Amniotic epithelial cell (primary cell): ENCODE data around the gene CUL4A.
"Not testable (repeated sequence)": the region's sequence is repeated elsewhere in the genome, so short reads cannot be mapped to it uniquely, and the experiment has no call there.

ENCODE experiments used
- DNase-seq: peaks from one replicate; pipeline ENCODE4 v3.0.0-alpha.2; 2010; ENCODE audit warnings: low read depth

CUL4A gene

DNA sequence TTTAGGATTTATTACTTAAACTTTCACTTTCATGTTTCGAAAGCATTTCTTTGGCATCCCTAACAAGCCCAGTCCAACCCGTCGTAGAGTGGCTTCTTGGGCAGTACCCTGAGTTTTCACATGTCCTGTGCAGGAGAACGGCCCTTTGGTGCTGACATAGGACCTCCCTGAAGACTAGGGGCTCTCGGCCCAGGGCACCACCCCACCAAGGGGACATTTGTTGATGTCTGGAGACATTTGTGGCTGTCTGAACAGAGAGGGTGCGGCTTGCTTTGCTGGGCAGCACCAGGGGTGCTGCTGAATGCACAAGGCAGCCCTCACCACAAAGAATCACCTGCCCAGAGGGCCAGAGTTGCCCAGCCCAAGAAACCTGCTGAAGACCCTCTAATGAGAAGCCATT lies 30.6 kb downstream of the CUL4A start:
- DNase-seq: no peak

DNA sequence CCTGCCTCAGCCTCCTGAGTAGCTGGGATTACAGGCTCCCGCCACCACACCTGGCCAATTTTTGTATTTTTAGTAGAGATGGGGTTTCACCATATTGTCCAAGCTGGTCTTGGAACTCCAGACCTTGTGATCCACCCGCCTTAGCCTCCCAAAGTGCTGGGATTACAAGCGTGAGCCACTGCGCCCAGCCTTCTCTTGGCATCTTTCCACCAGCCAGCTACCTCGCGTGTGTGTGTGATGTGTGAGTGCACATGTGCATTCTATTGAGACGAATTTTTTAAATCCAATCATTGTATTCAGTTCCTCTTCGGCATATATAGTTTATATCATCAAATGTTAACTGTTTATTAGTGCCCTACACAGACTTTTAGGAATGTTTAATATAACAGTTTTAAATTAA lies 32.2 kb downstream of the CUL4A start:
- DNase-seq: not testable (repeated sequence)

DNA sequence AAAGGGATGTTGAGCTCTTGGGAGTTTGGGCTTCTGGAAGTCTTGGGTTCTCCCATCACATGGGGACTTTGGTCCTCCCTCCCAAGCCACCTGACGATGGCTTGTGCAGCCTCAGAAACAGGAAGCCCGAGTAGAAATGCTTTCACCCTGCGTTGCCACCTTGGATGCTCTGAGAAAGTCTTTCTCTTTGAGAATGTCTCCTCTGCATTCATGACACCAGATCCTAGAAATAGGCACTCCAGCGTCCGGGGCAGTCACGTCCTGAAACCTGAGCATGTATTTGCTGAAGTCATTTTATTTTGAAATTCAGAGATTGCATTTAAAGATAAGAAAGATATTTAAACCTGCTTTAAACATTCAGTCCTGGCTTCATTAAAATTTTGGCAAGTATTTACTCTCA lies 34.4 kb downstream of the CUL4A start:
- DNase-seq: no peak

DNA sequence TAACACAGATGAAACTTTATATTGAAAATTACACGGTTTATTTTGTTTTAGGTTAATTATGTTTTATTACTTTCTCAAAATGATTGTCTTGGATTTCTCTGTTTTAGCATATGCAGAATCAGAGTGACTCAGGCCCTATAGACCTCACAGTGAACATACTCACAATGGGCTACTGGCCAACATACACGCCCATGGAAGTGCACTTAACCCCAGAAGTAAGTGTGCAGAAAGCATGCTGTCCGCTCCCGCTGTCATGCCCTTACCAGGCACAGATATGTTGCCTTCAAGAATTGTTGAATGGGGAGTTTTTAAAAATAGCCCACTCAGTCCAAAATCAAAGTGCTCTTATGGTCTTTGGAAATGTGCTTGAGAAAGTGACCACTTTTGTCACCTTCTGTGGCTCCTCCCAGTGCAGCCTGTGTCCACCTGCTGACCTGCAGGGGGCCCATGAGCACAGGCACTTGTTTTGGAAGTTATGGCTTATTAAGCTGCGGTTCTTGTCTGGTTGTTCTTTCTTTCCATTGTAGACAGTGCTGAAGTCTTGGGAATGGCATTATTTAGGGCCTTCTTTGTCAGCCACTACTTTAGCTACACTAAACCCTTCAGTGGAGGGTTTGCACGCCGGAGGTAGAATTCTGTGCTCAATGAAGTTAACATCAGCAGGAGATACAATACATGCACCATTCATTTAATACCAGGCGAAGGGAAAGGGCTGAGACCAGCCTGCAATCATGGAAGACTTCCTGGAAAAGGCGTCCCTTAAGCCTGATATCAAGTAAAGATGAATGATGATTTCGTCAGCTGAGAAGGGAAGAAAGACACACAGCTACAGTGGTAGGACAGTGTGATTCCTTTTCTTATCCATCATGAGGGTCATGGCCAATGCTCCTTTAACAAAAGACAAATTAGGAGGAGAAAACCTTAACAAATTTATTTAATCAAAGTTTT lies 36.7 kb downstream of the CUL4A start:
- DNase-seq: no peak

DNA sequence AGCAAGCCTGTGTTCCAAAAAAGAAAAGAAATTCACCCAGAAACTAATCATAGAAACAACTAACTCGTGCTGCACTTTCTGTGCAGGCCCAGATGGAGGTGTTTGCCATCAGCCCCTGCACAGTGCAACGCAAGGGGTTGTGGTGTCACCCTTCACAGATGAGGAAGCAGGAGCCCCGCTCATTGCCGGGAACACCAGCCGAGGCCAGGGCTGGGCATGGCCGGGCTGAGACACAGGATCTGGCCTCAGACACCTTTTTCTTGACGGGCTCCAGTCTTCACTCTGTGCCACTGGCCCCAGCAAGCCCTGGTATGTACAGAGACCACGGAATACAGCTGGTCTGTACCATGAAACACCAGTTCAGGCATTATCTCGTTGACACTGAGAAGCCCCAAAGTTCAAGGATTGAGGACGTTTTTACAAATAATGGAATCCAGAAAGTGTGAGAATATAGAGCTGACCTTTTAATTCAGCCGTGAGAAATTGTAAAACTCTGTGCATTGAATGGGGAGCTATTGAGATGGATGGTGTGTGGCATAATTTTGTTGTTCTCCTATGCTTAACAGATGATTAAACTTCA lies 43.2 kb downstream of the CUL4A start:
- no peak for DNase-seq

DNA sequence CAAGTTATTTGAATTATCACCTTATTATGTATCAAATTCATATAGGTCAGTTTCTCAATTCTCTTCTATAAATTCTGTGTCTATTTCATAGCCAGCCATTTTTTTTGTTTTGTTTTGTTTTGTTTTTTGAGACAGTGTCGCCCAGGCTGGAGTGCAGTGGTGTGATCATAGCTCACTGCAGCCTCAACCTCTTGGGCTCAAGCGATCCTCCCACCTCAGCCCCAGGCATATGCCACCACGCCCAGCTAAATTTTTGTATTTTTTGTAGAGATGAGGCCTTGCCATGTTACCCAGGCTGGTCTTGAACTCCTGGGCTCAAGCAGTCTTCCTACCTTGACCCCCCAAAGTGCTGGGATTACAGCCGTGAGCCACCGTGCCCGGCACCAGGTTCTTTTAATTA lies 48.5 kb downstream of the CUL4A start:
- not testable (repeated sequence) for DNase-seq

DNA sequence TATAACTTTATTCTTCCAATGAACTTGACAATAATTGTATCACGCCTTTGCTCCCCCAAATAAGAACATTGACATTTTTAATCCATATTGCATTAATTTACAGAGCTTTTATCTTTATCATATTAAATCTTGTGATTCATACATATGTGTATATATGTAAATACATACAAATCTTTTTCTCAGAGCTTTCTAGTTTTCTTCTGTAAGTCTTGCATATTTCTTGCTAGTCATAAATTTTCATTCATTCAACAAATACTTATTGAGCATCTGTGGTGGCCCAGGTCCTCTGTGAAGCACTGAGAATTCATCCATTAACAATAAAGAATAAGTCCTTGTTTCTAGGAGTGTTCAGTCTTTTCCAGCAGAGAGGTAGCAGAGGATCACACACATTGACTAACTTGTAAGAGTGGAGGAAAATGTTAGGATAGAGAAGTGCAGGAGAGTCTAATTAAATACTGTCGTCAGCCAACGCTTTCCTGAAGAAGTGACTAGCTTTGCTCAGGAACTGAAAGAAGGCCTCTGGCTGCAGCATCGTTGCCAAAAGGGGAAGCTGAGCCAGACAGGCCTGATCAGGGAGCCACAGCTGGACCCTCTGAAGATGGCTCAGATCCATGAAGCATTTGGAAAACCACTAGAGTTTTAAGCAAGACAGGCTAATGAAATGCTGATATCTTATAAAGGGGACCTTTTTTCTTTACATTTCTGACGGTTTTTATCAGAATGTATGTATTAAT lies 49.1 kb downstream of the CUL4A start:
- DNase-seq: no peak

DNA sequence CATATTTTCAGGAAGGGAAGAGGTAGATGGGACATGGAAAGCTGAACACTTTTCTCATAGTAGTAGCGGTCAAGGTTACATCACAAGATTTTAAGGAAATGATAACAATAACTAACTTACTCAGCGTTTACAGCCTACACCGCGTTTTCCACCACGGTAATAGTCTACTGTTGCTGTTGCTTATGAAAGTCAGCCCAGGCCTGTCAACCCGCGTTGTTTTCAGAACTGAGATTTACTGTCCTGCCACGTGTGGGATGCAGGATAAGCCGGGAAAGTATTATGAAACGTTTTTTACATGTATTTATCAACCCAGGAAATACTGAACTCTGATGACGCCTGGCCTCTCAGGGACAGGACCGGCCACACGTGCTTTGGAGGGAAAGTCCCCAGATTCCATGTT lies 51.6 kb downstream of the CUL4A start:
- DNase-seq: no peak

DNA sequence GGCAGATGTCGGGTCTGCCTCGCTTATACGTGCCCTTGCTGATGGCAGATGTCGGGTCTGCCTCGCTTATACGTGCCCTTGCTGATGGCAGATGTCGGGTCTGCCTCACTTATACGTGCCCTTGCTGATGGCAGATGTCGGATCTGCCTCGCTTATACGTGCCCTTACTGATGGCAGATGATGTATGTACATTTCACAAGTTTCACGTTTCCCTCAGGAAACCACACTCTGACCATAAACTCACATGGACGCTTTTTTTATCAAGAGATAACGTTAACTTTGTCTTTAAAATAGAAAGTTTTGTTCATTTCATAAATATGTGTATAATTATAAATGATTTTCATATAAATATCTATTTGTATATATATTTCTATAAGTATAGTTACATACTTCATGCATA lies 53.6 kb downstream of the CUL4A start:
- not testable (repeated sequence) for DNase-seq

DNA sequence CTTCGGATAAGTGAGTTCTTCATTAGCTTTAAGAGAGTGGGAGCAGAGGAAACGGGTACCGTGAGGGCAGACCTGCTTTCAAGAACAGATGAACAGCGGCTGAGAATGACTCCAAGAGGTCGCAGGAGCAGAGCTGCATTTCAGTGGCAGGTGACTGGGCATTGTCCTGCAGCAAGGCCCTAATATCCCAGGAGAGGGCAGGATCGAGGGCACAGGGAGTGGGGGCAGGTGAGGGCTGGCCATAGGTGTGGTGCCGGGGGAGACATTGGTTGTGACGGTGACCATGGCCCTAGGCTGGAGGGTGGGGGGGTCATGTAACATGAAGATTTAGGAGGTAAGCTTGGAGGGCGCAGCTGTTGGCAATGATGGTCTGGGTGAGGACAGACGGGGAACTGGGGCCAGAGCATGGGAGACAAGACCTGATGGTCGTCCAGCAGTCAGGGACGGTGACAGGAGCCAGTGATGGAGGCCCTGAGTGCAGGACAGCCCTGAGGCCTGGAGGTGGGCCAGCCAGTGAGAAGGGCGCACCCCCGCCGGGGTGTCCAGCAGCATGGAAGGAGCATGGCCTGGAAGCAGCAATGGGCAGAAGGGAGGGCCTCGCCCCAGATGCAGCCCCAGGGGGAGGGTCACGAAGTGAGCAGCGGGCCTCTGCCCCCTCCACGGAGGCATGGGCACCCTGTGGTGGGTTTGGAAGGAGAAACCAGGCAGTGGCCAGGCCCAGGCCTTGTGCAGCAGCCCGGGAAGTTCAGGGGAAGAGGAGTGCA lies 58.4 kb downstream of the CUL4A start:
- DNase-seq: no peak

DNA sequence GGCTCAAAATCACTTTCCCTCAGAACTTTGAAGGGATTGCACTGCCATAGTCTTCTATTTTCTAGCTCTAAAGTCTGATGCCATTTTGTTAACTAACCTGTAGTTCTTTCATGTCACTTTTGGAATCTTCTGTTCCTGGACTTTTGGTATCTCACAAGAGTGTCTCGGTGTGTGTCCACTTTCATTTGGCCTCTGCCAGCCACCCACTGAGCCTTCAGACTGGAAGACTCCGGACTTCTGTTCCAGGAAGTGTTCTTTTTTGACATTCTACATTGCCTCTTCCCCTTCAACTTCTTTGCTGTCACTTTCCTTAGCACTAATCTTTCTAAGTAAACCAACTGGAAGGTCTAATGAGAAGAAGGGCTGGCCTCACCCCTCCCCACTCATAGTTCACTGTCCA lies 62.6 kb downstream of the CUL4A start:
- no peak for DNase-seq

DNA sequence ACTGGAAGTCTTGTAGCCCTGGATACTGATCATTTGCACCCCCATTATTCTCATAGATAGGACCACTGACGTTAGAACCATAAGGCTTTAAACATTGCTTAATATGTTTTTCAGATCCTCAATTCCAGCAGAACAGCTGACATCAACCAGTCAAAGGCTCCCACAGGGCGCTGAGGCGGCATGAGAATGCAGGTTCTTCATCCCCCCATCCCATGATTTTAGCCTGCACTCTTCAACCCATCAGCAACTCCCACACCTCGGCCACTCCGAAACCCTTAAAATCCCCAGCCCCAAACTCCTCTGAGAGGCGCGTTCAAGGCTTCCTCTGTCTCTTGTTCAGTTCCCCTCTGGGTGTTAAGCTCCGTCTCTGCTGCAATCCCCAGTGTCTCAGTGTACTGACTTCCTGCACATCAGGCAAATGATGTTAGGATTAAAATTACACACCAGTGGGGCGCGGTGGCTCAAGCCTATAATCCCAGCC lies 63.3 kb downstream of the CUL4A start:
- DNase-seq: peak; percentile 33

DNA sequence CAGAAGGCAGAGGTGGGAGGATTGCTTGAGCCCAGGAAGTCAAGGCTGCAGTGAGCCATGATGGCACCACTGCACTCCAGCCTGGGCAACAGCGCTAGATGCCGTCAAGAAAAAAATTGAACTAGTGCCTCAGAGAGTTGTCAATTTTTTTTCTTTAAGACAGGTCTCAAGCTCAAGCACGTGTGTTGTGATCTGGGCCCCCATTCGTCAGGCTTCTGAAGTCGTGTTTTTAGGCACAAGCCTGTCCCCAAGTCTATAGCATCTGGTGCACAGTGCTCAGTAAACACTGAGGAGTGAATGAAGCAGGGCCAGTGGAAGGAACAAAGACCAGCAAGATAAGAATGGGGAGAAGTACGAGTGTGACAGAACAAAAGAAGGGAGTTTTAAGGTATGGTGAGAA lies 63.9 kb downstream of the CUL4A start:
- DNase-seq: no peak

DNA sequence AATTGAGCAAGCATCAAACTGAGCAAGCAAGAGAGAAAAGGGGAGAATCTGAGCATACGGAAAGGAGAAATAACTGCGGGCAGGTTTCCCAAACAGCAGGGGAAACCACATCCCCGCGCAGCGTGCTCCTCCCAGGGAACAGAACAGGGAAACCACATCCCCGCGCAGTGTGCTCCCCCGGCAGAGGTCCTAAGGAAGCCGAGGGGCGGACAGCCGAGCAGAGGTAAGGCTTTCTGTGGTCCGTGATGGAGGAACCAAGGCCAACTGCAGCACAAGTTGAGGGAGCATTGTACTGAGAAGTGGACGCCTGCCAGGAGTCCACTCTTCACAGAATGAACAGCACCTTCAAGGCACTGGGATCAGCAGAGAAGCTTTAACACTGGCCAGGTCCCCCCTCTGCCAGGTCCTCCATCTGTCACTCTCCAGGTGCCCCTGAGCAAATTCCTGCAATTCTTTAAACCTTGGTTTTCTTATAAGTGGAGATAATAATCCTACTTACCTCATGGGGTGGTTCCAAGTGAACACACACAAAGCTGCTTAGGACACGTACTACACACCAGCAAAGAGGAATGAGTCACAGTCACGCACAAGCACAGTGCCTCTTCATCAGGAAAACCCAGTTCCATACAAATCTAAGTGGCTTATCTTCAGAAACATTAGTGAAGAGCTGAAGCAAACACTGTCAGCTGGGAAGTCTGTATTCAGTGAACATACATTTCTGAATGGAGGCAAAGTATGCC lies 64.6 kb downstream of the CUL4A start:
- DNase-seq: peak; percentile 87

DNA sequence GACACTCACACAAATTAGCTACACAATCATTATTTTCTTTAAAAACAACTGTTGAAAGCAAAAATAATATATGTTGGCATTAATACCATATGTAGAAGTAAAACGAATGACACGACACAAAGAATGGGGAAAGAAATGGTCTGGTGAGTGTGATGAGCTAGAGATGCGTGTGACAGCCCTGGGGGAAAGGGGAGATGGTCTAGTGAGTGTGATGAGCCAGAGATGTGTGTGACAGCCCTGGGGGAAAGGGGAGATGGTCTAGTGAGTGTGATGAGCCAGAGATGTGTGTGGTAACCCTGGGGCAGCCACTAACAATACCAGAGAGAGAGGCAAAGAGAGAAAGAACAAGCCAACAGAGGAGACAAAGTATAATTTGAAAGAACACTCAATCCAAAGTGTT lies 65.3 kb downstream of the CUL4A start:
- no peak for DNase-seq

DNA sequence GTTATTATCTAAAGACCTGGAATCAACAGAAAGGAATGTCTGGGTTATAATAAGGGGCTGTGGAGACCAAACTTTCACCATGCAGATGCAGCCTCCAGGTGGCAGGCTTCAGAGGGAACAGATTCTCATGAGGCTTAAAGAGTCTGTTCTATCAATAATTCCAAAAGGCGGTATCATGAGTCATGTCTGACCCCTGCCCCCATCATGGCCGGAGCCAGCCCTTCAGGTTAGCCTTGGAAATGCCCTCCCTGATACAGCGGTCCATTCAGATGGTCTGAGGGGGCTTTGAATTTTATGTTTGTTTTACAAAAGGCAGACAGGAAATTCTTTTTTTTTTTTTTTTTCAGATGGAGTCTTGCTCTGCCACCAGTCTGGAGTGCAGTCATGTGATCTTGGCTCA lies 66.0 kb downstream of the CUL4A start:
- DNase-seq: peak; percentile 55

DNA sequence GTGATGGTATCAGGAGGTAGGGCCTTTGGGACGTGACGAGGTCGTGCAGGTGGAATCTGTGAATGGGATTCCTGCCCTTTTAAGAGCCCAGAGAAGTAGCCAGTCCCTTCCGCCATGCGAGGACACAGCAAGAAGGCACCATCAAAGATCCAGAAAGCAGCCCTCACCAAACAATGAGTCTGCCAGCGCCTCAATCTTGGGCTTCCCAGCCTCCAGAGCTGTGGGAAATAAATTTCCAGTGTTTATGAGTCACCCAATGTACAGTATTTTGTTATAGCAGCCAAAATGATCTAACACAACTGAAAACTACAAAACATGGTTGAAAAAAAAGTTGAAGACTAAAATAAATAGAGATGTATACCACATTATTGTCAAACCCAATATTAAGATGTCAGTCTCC lies 70.7 kb downstream of the CUL4A start:
- no peak for DNase-seq

DNA sequence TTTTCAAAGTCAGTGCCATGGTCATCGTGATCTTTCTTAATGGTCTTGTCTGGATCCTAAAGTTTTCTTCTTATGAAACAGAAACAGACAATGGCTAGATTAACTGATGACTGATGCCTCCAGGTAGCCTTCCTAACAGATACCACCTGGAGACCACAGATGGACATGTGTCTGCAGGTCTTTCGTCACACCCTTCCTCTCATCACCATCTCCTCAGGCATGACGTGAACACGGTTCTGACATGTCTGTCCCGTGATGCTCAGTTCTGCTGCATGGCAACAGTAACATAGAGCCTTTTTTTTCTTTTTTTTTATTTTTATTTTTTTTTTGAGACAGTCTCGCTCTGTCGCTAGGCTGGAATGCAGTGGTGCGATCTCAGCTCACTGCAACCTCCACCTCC lies 74.5 kb downstream of the CUL4A start:
- DNase-seq: no peak

DNA sequence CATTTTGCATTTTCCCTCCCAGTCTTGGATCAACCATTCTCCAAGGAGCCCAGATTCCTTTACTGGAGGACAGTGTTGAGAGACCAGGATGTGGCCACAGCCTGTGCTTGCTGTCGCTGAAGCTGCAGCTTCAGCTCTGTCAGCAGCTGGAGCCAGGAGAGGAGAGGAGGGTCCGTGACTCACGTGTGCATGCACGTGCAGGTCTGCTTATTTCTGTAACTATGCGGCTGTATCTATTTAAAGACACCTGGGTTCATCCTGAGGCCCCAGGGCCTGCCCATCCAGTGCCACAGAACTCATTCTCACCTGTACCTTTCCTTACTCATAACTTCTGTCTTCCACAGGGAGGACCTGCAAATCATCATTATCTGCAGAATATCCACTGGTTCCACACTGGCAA lies 79.5 kb downstream of the CUL4A start:
- DNase-seq: no peak

DNA sequence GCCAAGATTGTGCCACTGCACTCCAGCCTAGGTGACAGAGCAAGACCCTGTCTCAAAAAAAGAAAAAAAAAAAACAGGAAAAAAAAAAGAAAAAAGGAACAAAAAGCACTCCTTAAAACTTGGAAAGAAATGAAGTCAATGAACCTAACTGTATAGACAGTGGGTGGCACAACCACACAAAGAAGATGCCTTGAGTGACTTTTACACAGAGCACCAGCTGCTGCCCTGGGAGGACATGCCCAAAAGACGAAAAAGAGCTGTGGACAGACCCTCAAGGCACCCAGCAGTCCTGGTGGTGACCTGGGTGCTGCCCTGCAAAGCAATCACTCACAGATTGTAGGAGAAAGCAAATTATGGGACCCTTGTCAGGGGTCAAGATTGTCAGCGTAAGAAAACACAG lies 81.7 kb downstream of the CUL4A start:
- DNase-seq: no peak
